HL-60 (cell line): ENCODE results near the gene REC114.

ENCODE experiments used
- CTCF ChIP-seq: IDR thresholded peaks from one replicate; pipeline ENCODE4 v1.5.1; 2011; ENCODE audit warnings: low read length, control low read depth, inconsistent platforms; ENCODE audit not compliant: insufficient read depth
- GABPA ChIP-seq: IDR thresholded peaks from 2 replicates; pipeline ENCODE4 v1.6.1; 2012; ENCODE audit warnings: low read depth
- POLR2AphosphoS5 ChIP-seq: IDR thresholded peaks from 2 replicates; pipeline ENCODE4 v1.6.1; 2012; ENCODE audit warnings: low read depth
- REST ChIP-seq: IDR thresholded peaks from 2 replicates; pipeline ENCODE4 v1.6.1; 2012; ENCODE audit warnings: low read depth; ENCODE audit not compliant: insufficient replicate concordance
- SPI1 ChIP-seq: IDR thresholded peaks from 2 replicates; pipeline ENCODE4 v1.6.1; 2012; ENCODE audit warnings: low read depth, mild to moderate bottlenecking, borderline replicate concordance

- no peak for TF ChIP-seq CTCF
- no peak for TF ChIP-seq POLR2AphosphoS5
- no peak for TF ChIP-seq REST
- TF ChIP-seq SPI1: no peak
- no peak for TF ChIP-seq GABPA
These were observed 95.7 kb downstream of the REC114 start for GRCh38 chr15:73538563-73539211.
